T-helper 1 cell (primary cell): ENCODE measurements around the gene PLIN3.
"Not testable (repeated sequence)": the region's sequence is repeated elsewhere in the genome, so short reads cannot be mapped to it uniquely, and the experiment has no call there.

Experiments used
- DNase-seq, 5 donors: peaks; one replicate each; pipeline ENCODE4 v3.0.0-alpha.2; 2012 to 2020
- total RNA-seq, 4 donors: gene quantifications; one replicate each; lab custom pipeline; 2026; lab: John Stamatoyannopoulos, UW

The PLIN3 gene
- total RNA-seq: 12.2 to 17.1 (median 12.7) reads per million in 4 donors

GRCh38 chr19:4867534-4868285, at the start of gene PLIN3:
Gene PLIN3 (minus strand): TSS chr19:4867667. CDS start chr19:4861394, 6,273 bp downstream.
- DNase-seq: peak; percentile 81 to 91 (median 82)

DNA sequence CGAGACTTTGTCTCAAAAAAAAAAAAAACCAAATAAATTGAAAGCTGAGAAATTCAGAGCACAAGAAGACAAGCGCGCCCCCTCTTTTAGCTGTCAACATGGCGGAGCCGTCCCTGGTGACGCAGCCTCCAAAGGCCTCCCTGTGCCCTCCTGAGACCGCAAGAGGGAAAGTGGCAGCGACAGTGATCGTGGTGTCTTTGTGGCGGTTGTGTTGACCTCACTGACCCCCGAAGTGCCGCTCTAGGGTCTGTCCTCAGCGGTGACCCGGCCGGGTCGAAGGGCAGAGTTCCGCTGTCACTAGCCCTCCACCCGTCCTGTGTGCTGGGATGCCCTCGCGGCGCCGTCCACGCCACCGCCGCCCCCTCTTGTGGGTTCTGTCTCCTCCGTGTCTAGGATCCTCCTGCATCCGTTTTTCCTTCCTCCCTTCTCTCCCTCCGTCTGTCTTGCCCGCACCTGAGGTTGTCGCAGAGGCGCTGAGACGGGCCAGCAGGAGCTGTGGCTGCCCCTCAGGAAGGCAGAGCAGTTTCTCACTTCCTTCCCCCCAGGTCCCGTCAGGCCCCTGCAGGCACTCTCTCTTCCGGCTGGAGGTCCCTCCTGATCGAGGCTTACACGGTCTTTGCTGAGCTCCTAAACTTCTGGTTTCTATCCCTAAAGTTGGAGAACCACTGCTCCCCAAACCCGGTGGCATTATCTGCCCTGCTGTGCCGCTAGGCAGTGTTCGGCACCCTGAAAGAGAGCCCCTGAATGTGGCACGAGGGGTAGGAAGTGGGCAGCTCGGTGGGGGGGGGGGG, 49.0 kb upstream of the PLIN3 start:
- peak in 3 of 5 donors; percentile 19 to 46 (median 40) for DNase-seq

DNA sequence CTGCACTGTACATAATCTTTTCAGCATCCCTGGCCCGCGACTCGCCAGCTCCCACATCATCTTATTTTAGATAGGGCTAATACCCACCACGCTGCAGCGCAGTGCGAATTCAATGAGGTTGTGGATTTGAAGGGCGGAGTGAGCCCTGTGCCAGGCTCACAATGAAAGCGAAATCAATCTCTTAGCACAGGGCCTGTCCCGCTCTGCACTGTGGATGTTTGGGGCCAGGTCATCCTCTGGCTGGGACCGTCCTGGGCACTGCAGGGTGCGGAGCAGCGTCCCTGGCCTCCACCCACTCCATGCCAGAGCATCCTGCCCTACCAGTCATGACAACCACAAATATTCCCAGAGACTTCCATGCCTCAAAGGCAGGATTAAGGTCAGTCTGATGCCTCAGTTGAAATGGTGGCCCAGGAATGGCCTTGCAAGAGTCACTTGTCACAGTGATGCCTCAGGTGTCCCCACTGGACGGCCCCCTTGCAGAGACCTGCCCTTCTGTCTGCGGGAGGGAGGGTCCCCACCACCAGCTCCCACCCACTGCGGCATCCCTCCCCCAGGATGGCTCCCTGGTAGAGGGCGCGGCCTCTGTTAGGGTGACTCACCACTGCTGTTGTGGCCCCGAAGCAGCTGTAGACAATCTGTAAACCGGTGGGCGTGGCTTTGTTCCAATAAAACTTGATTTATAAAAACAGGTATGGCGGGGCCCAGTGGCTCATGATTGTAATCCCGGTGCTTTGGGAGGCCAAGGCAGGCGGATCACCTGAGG, 47.5 kb upstream of the PLIN3 start:
- DNase-seq: peak; percentile 42 to 77 (median 67)

DNA sequence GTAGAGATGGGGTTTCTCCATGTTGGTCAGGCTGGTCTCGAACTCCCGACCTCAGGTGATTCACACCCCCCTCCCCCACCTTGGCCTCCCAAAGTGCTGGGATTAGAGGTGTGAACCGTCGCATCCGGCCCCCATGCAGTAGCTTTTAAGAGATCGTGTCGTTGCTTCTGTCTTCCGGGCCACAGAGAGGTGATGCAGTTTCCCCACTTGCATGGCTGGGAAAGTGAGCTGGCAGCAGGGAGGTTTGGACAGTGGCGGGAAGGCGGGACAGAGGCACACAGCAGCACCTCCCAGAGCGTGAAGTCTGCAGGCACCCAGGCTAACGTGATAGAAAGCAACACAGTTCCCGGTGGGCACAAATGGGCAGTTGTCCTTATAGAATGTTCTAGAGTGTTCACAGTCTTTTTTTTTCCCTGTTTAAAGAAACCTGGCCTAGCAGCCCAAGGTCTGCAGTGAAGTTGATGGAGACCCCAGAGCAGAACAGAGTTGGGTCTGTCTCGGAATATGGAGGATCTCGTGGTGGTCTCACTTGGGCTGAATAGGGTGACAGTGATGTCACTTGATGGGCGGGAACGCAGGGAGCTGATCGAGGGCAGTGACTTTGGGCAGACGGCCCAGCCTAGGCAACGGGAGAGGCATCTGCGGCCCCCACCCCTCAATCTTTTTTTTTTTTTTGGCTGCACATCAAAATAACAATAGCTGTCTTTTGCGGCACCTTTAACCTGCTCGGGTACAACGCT, 46.7 kb upstream of the PLIN3 start:
- peak in 3 of 5 donors; percentile 10 to 53 (median 15) for DNase-seq

GRCh38 chr19:4911786-4912672, 44.6 kb upstream of the PLIN3 start:
- peak in 4 of 5 donors; percentile 49 to 70 (median 56) for DNase-seq

DNA sequence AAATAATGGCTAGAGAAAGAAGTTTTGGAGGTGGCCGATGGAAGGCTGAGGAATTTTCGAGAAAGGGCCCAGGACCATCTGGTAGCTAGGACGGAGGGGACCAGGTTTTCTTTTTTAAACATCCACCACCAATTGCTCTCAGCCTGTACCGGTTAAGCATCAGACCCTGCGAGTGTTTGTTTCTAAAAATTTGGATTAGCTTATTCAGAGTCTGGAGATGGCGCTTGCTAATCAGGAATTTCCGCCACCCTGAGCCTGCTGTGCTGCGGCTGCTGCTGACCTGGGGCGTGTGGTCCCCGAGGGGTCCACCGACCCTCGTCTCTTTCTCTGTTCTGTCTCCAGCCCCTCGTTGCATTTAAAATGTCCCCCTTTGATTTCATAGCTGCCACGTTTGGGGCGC, 43.8 kb upstream of the PLIN3 start:
- no peak for DNase-seq

- DNase-seq: peak in 1 of 5 donors; percentile 33
These were observed 43.3 kb upstream of the PLIN3 start for GRCh38 chr19:4910594-4911281.

GRCh38 chr19:4909897-4910593, 42.6 kb upstream of the PLIN3 start:
- peak; percentile 88 to 96 (median 93) for DNase-seq

DNA sequence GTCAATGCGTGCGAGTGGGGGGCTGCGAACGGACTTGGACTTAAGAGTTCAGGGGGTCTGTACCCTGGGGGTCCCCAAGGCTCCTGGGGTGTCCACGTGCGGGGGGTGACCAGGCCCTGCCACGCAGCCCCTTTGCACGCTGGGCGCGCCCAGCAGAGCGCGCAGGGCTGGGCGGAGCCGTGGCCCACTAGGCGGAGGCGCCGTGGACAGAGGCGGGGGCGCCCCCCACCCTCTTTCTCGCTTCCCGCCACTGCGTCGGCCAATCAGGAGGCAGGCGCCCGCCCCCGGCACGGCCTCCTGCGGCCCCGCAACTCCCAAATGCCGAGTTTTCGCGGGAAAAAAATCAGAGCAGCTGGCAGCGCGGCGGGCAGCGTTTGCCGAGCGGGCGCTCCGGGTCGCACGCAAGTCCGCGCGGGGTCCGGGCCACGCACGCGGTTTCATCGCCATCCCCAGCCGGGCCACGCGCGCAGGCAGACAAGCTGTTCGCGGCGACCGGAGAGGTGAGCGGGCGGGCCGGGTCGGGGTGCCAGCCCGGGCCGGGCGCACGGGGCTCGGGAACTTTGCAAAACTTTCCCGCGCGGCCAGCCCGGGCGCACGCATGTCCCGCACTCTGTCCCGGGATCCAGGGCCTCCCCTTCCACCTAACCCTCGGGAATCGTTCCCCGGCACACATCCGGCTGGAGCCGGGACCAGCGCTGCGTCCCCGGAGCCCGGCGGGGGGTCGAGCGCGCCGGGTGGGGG, 41.9 kb upstream of the PLIN3 start, which contains the start of gene UHRF1:
Gene UHRF1, plus strand, starts transcription at position 346 of the 741 bp plus-strand sequence. CDS start 1,385 bp downstream, outside the sequence.
- DNase-seq: peak in 1 of 5 donors; percentile 82

DNA sequence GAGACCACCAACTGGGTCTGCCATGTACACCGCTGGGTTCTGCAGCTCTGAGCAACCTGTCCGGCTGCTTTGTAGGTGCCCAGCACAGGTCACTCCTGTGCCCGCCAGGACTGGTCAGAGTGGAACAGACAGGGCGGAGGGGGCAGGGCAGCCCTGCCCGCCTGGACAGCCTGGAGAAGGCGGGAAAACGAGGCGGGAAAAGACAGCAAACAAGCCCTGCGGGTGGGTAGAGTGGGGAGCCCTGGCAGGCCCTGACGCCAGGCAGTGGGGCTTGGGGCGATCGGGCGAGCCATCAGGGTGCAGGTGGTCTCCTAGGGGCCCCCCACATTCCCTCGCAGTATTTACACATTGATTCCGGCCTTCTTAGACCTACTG, 41.3 kb upstream of the PLIN3 start:
- DNase-seq: no peak

DNA sequence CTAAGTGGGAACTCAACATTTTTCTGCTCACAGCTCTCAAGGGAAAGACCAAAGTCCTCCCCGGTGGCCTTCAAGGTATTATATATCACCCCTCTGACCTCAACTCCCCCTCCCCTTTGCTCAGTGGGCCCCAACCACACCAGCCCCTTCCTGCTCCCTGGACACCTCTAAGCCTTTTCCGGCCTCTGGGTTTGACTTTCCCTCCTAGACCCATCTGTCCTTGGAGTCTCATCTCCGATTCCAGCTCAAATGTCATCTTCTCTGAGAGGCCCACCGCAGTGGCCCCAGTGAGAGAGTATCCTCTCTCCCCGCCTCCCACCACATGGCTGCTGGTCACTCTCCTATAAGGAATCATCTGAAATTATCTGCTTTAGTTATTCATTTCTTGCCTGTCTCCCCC, 40.9 kb upstream of the PLIN3 start:
- DNase-seq: no peak

DNA sequence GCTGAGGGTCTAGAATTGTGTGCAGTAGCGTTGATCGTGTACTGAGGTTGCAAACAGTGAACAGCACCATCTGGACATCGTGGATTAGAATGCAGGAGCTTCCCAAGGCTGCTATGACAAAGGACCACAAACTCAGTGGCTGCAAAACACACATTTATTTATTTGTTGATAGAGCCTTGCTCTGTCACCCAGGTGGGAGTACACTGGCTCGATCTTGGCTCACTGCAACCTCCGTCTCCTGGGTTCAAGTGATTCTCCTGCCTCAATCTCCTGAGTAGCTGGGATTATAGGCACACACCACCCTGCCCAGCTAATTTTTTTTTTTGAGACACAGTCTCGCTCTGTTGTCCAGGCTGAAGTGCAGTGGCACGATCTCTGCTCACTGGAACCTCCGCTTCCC, 39.5 kb upstream of the PLIN3 start:
- DNase-seq: no peak

GRCh38 chr19:4904481-4904880, 37.0 kb upstream of the PLIN3 start:
- no peak for DNase-seq

GRCh38 chr19:4902796-4903195, 35.3 kb upstream of the PLIN3 start, which contains the start of gene ARRDC5:
Gene ARRDC5 (minus strand): TSS chr19:4902896. CDS start chr19:4902825, 71 bp downstream.
- DNase-seq: no peak

DNA sequence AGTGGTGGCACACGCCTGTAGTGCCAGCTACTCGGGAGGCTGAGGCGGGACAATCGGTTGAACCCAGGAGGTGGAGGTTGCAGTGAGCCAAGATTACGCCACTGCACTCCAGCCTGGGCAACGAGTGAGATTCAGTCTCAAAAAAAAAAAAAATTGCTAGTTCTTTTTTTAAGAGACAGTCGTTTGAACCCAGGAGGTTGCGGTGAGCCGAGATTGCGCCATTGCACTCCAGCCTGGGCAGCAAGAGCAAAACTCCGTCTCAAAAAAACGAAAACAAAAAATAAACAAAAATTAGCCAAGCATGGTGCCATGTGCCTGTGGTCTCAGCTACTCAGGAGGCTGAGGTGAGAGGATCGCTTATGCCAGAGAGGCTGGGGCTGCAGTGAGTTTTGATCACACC, 33.4 kb upstream of the PLIN3 start:
- not testable (repeated sequence) for DNase-seq

GRCh38 chr19:4897146-4897545, 29.7 kb upstream of the PLIN3 start:
- no peak for DNase-seq

GRCh38 chr19:4896372-4896771, 28.9 kb upstream of the PLIN3 start:
- no peak for DNase-seq

- not testable (repeated sequence) for DNase-seq
These were observed 25.5 kb upstream of the PLIN3 start for GRCh38 chr19:4892962-4893361.

DNA sequence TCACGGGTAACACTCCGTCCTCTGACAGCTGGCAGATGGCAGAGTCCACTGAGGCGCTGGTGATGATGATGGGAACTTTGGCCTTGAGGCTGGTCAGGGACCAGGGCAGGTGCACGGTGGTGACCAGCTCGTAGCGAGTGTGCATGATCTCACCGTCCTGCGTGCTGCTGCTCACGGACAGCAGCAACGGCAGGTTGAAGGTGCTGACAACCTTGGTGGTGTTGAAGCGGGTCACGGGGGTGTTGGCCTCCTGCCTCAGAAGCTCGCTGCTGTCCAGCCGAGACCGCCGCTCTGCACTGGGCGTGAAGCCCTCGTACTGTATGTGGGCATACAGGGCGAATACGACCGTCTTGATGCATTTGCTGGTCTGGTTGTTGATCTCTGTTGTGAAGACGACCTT, 23.6 kb upstream of the PLIN3 start:
- DNase-seq: no peak
